ENCODE results near the gene SLTM. TPM values are rescaled to one million over a fixed set of nuclear protein-coding genes. Genes with fewer than 3 reads are reported as not detected.
"Not testable (repeated sequence)": the region's sequence is repeated elsewhere in the genome, so short reads cannot be mapped to it uniquely, and the experiment has no call there.

Gene SLTM
- total RNA-seq, 2 experiments from 2014 or later: 103 to 129 TPM

DNA sequence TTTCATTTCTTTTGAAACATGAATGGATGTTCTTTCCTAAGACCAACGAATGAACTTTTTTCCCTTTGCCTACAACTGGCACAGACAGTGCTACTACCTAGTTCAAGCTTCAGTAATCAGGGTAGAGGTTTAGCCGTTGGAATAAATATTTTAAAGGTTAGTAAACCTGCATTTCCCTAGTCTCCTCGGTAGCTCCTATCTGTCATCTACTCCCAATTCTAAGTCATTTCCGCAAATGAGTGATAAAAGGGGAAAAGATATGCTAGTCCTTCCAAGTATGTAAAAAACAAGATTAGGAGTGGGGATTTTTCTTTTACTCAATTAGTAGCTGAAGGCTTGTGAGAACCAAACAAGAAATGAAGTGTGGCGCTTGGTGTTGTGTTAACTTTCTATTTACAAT, 15.2 kb downstream of the SLTM start:
- H3K4me1 ChIP-seq (ENCODE audit: insufficient read depth, low read length, poor library complexity, severe bottlenecking): no peaks in the 10 kb centered on the region

DNA sequence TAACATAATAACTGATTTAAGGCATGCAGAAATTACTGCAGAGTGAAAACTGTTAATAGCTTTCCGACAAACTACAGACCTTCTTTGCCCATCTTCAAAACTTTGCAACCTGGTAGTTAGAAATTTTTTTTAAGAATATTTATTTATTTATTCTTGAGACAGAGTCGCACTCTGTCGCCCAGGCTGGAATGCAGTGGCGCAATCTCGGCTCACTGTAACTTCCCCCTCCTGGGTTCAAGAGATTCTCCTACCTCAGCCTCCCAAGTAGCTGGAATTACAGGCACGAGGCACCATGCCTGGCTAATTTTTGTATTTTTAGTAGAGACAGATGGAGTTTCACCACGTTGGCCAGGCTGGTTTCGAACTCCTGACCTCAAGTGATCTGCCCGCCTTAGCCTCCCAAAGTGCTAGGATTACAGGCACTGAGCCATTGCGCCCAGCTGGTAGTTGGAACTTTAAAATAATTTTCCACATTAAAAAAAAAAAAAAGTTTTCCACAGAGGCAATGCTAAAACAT, 15.8 kb downstream of the SLTM start:
- intact Hi-C loops (cut with micrococcal nuclease; ENCODE audit: unreplicated experiment); BruUV-seq (replicated peaks); H3K4me2 ChIP-seq (ENCODE audit: low read length); H3K4me3 ChIP-seq (ENCODE audit: low read depth, low read length, poor library complexity, severe bottlenecking); H2AFZ ChIP-seq (ENCODE audit: low read length); H3K9me2 ChIP-seq (ENCODE audit: insufficient read depth, low read length); CTCF ChIA-PET (ENCODE audit: unreplicated experiment); H3K4me1 ChIP-seq (ENCODE audit: insufficient read depth, low read length, poor library complexity, severe bottlenecking); DNase-seq (ENCODE audit: low spot score); H3K27ac ChIP-seq (ENCODE audit: low read depth, low read length, poor library complexity, severe bottlenecking); H3K9me3 ChIP-seq (ENCODE audit: low read length): not testable (repeated sequence)
- H3K36me3 ChIP-seq (ENCODE audit: insufficient read depth, low read length): peaks cover 71% of the 10 kb centered on the region
- peaks cover 65% of the 10 kb centered on the region for H3K79me2 ChIP-seq (ENCODE audit: insufficient read depth, low read depth, low read length)
- POLR2A ChIA-PET: interaction anchor here (0.5 to 2.8 kb wide), 3 partner anchors 11 to 14 kb away, joined by 3 to 12 read pairs (median 3); partner anchors contain the start of gene SLTM
- peaks cover 11% of the 10 kb centered on the region; the same call in 1 of the 2 replicates for H4K20me1 ChIP-seq (ENCODE audit: insufficient read depth, low read length)

More for the DNA sequence above, 15.2 kb downstream of the SLTM start:
- intact Hi-C loops (cut with micrococcal nuclease; ENCODE audit: unreplicated experiment): no loop called here
- Histone ChIP-seq H3K36me3 (ENCODE audit: insufficient read depth, low read length) (peaks cover 71% of the 10 kb centered on the region), H4K20me1 (ENCODE audit: insufficient read depth, low read length) (peaks cover 11% of the 10 kb centered on the region; the same call in 1 of the 2 replicates), H3K4me3 (ENCODE audit: low read depth, low read length, poor library complexity, severe bottlenecking) (no peak overlapping the region), H3K4me2 (ENCODE audit: low read length) (no peak overlapping the region), H3K9me2 (ENCODE audit: insufficient read depth, low read length) (no peaks in the 10 kb centered on the region), H3K79me2 (ENCODE audit: insufficient read depth, low read depth, low read length) (peaks cover 71% of the 10 kb centered on the region), H3K27ac (ENCODE audit: low read depth, low read length, poor library complexity, severe bottlenecking) (no peak overlapping the region), H3K9me3 (ENCODE audit: low read length) (no peaks in the 10 kb centered on the region), H2AFZ (ENCODE audit: low read length) (no peak overlapping the region)
- no peak for DNase-seq (ENCODE audit: low spot score)
- no TSS peak for BruUV-seq (replicated peaks)
- TF ChIP-seq CTCF (conservative IDR thresholded peaks at IDR 0.05; ENCODE audit: low read length): no peak
- no peak for TF ChIP-seq EZH2phosphoT487 (IDR thresholded peaks at IDR 0.05; ENCODE audit: borderline replicate concordance, low read depth, low read length)
- ChIA-PET CTCF (ENCODE audit: unreplicated experiment) (no interaction called here), POLR2A (interaction anchor here (0.5 to 0.7 kb wide), 3 partner anchors 10 to 78 kb away, joined by 3 to 6 read pairs (median 3); no protein-coding TSS in a partner anchor)

DNA sequence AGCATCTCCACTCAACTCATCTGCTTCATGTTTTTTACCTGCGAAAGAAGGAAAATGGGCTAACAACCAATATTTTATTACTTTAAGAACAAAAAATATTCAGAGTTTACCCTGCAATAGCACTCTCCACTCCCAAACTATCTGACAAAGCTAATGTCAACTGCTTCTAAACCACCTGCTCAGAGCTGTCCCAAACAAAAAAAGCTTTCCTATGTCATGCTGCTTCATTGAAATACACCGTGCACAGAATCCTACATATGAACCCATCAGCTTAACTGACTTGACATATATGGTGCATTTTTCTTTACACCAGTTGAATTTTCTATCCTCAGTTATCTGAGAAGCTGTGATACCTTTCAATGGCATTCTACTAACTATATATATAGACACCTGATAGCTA, 16.5 kb downstream of the SLTM start:
- Histone ChIP-seq H3K4me2 (ENCODE audit: low read length) (no peak overlapping the region), H3K36me3 (ENCODE audit: insufficient read depth, low read length) (peaks cover 77% of the 10 kb centered on the region), H3K9me2 (ENCODE audit: insufficient read depth, low read length) (no peaks in the 10 kb centered on the region), H2AFZ (ENCODE audit: low read length) (no peak overlapping the region), H3K9me3 (ENCODE audit: low read length) (no peaks in the 10 kb centered on the region), H3K4me1 (ENCODE audit: insufficient read depth, low read length, poor library complexity, severe bottlenecking) (no peaks in the 10 kb centered on the region), H4K20me1 (ENCODE audit: insufficient read depth, low read length) (peaks cover 11% of the 10 kb centered on the region; the same call in 1 of the 2 replicates), H3K4me3 (ENCODE audit: low read depth, low read length, poor library complexity, severe bottlenecking) (no peak overlapping the region), H3K79me2 (ENCODE audit: insufficient read depth, low read depth, low read length) (peaks cover 60% of the 10 kb centered on the region), H3K27ac (ENCODE audit: low read depth, low read length, poor library complexity, severe bottlenecking) (no peak overlapping the region)
- TF ChIP-seq CTCF (conservative IDR thresholded peaks at IDR 0.05; ENCODE audit: low read length) (no peak), EZH2phosphoT487 (IDR thresholded peaks at IDR 0.05; ENCODE audit: borderline replicate concordance, low read depth, low read length) (no peak)
- no TSS peak for BruUV-seq (replicated peaks)
- intact Hi-C loops (cut with micrococcal nuclease; ENCODE audit: unreplicated experiment): no loop called here
- ChIA-PET CTCF (ENCODE audit: unreplicated experiment) (no interaction called here), POLR2A (interaction anchor here (0.8 to 2.8 kb wide), 4 partner anchors 8 to 15 kb away, joined by 3 to 12 read pairs (median 4); partner anchors contain the start of gene SLTM)
- DNase-seq (ENCODE audit: low spot score): no peak
